HG03442 (cell line): ENCODE measurements around the gene PDCD1.
"Not testable (repeated sequence)": the region's sequence is repeated elsewhere in the genome, so short reads cannot be mapped to it uniquely, and the experiment has no call there.

ENCODE experiments used
- ATAC-seq: cut with Tn5 transposase; IDR thresholded peaks from one replicate; pipeline ENCODE4 v1.9.1; 2021; ENCODE audit warnings: mild to moderate bottlenecking, moderate library complexity; ENCODE audit not compliant: unreplicated experiment

The PDCD1 gene

GRCh38 chr2:241814643-241815476, 43.8 kb downstream of the PDCD1 start:
- ATAC-seq: no peak

DNA sequence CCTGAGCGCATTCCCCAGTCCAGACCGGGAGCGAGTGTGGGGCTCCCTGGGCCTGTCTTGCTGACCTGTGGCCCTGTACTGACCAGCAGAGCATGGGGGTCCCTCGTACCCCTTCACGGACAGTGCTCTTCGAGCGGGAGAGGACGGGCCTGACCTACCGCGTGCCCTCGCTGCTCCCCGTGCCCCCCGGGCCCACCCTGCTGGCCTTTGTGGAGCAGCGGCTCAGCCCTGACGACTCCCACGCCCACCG, 44.4 kb downstream of the PDCD1 start:
- ATAC-seq: no peak

- ATAC-seq: no peak
Measured at GRCh38 chr2:241813644-241814392, 44.9 kb downstream of the PDCD1 start.

- no peak for ATAC-seq
Measured at GRCh38 chr2:241812730-241813643, 45.7 kb downstream of the PDCD1 start.

DNA sequence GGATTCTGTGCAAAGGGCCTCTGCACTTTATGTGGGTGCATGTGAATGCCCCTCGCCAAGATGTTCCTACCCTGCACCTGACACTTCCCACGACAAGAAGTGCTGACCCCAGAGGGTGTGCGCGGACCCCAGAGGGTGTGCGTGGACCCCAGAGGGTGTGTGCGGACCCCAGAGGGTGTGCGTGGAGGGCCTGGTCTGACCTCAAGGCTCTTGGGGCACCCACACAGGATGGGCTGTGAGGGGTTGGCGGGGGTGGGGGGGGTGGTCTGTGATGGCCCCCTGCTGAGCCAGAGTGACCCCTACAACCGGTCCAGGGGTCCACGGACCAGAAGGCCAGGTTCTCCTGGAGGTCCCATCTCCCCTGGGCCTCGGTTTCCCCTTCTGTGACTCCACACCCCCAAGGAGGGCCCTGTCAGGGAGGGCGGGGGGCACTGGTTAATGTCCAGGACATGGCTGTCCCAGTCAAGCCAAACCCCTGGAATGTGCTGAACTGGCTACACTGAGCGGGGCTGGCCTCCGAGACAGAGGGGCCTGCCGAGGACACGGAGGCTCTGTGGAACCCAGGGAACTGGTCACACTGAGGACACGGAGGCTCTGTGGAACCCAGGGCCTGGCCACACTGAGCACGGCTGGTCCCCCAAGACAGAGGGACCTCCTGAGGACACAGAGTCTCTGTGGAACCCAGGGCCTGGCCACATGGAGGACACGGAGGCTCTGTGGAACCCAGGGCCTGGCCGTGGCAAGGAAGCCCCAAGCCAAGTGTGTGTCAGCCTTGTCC, 46.6 kb downstream of the PDCD1 start:
- no peak for ATAC-seq

GRCh38 chr2:241811201-241811951, 47.3 kb downstream of the PDCD1 start:
- ATAC-seq: no peak

- ATAC-seq: no peak
Measured at GRCh38 chr2:241810307-241811200, 48.1 kb downstream of the PDCD1 start.

- no peak for ATAC-seq
Measured at GRCh38 chr2:241809383-241810306, 49.0 kb downstream of the PDCD1 start.

DNA sequence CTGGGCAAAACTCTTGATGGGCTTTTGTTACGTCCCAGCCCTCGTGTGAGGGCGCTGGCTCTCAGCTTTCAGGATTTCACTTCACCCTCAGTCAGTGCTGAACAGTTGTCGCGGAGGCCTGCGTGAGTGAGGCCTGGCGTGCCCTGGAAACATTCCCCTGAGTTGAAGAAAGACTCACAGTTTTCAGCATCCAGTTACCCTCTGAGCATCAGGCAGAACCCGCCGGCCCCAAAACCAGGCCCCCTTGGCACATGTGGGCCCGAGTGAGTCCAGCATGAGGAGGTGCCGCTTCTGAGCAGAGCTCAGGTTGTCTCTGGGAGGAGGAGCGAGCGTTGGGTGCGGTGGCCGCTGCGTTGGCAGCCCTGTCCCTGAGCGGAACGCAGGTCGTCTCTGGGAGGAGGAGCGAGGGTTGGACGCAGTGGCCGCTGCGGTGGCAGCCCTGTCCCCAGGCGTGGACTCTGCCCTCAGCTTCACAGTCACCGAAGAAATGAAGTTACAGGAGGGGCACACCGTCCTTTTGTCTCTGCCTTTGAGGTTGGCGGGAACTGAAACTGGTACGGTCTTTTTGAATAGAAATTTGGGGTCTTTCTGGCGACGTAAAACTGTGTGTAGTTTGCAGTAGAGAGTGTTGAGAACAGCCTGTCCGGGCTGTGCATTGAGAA, 49.8 kb downstream of the PDCD1 start, which contains the start of gene NEU4:
NEU4 (plus strand) TSS at position 473 of the 662 bp plus-strand sequence. CDS start 5,292 bp downstream, outside the sequence.
- ATAC-seq: no peak

GRCh38 chr2:241808051-241808720, 50.5 kb downstream of the PDCD1 start:
- ATAC-seq: no peak

DNA sequence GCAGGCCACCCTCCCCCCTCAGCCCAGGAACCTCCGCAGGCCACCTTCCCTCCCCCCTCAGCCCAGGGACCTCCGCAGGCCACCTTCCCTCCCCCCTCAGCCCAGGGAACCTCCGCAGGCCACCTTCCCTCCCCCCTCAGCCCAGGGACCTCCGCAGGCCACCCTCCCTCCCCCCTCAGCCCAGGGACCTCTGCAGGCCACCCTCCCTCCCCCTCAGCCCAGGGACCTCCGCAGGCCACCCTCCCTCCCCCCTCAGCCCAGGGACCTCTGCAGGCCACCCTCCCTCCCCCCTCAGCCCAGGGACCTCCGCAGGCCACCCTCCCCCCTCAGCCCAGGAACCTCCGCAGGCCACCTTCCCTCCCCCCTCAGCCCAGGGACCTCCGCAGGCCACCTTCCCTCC, 52.5 kb downstream of the PDCD1 start:
- ATAC-seq: not testable (repeated sequence)

DNA sequence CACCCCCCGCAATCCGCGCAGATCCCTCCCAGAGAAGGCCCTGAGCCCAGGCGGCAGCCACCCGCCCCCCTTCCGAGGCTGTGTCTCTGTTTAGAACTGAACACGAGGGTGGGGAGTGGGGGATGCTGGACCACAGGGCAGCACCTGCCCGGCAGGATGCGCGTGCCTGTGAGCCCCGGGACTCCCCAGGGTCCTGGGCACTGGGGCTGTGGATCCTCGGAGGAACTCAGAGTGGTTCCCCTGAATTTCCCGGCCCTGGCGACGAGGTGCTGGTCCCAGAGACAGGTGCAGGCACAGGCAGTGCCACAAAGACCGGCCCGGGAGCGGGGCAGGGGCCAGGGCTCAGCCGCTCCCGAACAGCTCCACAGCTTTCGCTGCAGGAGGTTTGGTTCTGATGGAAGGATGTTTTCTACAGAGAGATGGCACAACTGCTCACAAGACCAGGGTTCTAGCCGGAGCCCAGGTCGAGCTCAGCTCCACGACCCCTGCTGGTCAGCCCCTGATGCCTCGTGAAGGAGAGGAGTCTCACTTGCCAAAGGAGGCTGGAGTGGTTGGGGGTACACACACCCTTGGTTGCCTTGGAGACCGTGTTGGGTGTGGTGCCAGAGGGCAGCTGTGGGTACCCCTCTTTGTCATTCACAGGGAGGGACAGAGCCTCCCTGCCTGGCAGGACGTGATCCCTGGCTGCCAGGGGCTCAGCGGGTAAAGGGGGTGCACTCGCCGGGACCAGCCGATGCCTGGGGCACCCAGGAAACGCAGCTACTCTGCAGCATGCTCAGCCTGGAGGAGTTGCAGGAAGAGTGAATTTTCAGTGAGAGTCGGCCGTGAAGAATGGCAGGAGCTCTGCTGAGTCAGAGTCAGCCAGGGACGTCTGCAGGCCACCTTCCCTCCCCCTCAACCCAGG, 54.1 kb downstream of the PDCD1 start:
- ATAC-seq: no peak

- no peak for ATAC-seq
Measured at GRCh38 chr2:241803387-241804325, 55.0 kb downstream of the PDCD1 start.
